H1 (cell line): Measurements from ENCODE around the gene CALHM3. TPM values are rescaled to one million over a fixed set of nuclear protein-coding genes. Genes with fewer than 3 reads are reported as not detected.
A peak's percentile ranks its signal among the peaks of the same experiment; 100 is the strongest.

ENCODE experiments used
- CTCF ChIA-PET: fragments of 300-600 bp; sonication (Branson Sonifier 250); formaldehyde crosslinking; loops from one replicate; lab custom pipeline; 2021; ENCODE audit not compliant: partially characterized antibody; lab: Charles Lee
- POLR2A ChIA-PET: fragments of 300-600 bp; sonication (Branson Sonifier 250); formaldehyde crosslinking; loops from one replicate; lab custom pipeline; 2021; ENCODE audit warnings: inconsistent platforms; ENCODE audit not compliant: partially characterized antibody; lab: Charles Lee
- DNase-seq, 2 experiments: peaks; one replicate each; pipeline versions ENCODE4 v3.0.0 to v3.0.0-alpha.2; 2010 to 2022; ENCODE audit warnings: low spot score in 2 of 2, low read depth in 1 of 2, mixed read lengths in 1 of 2
- FAIRE-seq: peaks from 2 replicates; lab custom pipeline; 2011; peaks lifted over from hg19 to GRCh38; lab: Jason Lieb, UNC
- H2AFZ ChIP-seq: 2 replicates; pipeline ENCODE4 v1.8.1; 2012; ENCODE audit warnings: low read length, inconsistent platforms
- H2AK5ac ChIP-seq: 2 replicates; pipeline ENCODE4 v1.6.1; 2013; ENCODE audit warnings: low read depth, low read length
- H2BK120ac ChIP-seq: replicated peaks from 2 replicates; pipeline ENCODE3; 2013; ENCODE audit warnings: low read depth, low read length, inconsistent platforms
- H2BK12ac ChIP-seq: 2 replicates; pipeline ENCODE4 v1.6.1; 2013; ENCODE audit warnings: low read depth, low read length
- H2BK15ac ChIP-seq: 2 replicates; pipeline ENCODE4 v1.6.1; 2013; ENCODE audit warnings: low read length
- H2BK20ac ChIP-seq: 2 replicates; pipeline ENCODE4 v1.6.1; 2013; ENCODE audit warnings: low read length
- H2BK5ac ChIP-seq: 2 replicates; pipeline ENCODE4 v1.6.1; 2013; ENCODE audit warnings: low read depth, low read length
- H3K14ac ChIP-seq: 2 replicates; pipeline ENCODE4 v1.6.1; 2013; ENCODE audit warnings: inconsistent platforms; ENCODE audit not compliant: insufficient read length
- H3K18ac ChIP-seq: 2 replicates; pipeline ENCODE4 v1.6.1; 2013; ENCODE audit warnings: low read length; ENCODE audit errors: extremely low read depth
- H3K23ac ChIP-seq: 2 replicates; pipeline ENCODE4 v1.6.1; 2013; ENCODE audit warnings: inconsistent platforms; ENCODE audit not compliant: insufficient read length
- H3K23me2 ChIP-seq: 2 replicates; pipeline ENCODE4 v1.6.1; 2013; ENCODE audit warnings: low read depth, low read length
- H3K27ac ChIP-seq: 2 replicates; pipeline ENCODE4 v1.6.1; 2011; ENCODE audit warnings: low read depth, low read length, inconsistent platforms
- H3K27me3 ChIP-seq, 4 experiments: replicated peaks in 1 of 4; 1 replicate in 1 of 4; 2 replicates in 3 of 4; pipeline versions ENCODE4 v1.6.1 to v1.8.1; 2011 to 2013; ENCODE audit warnings: low read length in 3 of 4, mild to moderate bottlenecking in 3 of 4, inconsistent platforms in 2 of 4, mixed read lengths in 2 of 4, moderate library complexity in 1 of 4; ENCODE audit not compliant: control insufficient read depth in 3 of 4, insufficient read depth in 3 of 4; ENCODE audit errors: extremely low read depth in 1 of 4
- H3K36me3 ChIP-seq, 4 experiments: 2 replicates each; pipeline versions ENCODE4 v1.6.1 to v1.8.1; 2011 to 2013; ENCODE audit warnings: mild to moderate bottlenecking in 4 of 4, low read length in 3 of 4, moderate library complexity in 2 of 4, control low read depth in 1 of 4, inconsistent platforms in 1 of 4; ENCODE audit not compliant: insufficient read depth in 4 of 4, control insufficient read depth in 2 of 4
- H3K4ac ChIP-seq: replicated peaks from 2 replicates; pipeline ENCODE3; 2013; ENCODE audit warnings: low read length, low read depth, mixed read lengths, inconsistent platforms; ENCODE audit not compliant: insufficient read length
- H3K4me1 ChIP-seq, 4 experiments: replicated peaks in 1 of 4; 1 replicate in 1 of 4; 2 replicates in 3 of 4; pipeline versions ENCODE4 v1.6.1 to v1.8.1; 2011 to 2013; ENCODE audit warnings: low read length in 3 of 4, inconsistent platforms in 2 of 4, mixed read lengths in 1 of 4; ENCODE audit not compliant: insufficient read depth in 4 of 4, control insufficient read depth in 3 of 4
- H3K4me2 ChIP-seq, 2 experiments: 2 replicates each; pipeline versions ENCODE4 v1.6.1 to v1.8.1; 2011 to 2013; ENCODE audit warnings: low read depth in 2 of 2, low read length in 2 of 2, control low read depth in 1 of 2, inconsistent platforms in 1 of 2, mild to moderate bottlenecking in 1 of 2; ENCODE audit not compliant: insufficient read depth in 1 of 2
- H3K4me3 ChIP-seq, 4 experiments: fragments of 200-600, 300-600 bp in 1 of 4; sonication (generic), shearing (Covaris generic), sonication (Bioruptor Twin) in 1 of 4; 2 replicates each; pipeline versions ENCODE4 v1.5.1 to v1.8.1; 2011 to 2016; ENCODE audit warnings: low read length in 4 of 4, low read depth in 3 of 4, control low read depth in 2 of 4, inconsistent platforms in 2 of 4, mild to moderate bottlenecking in 2 of 4, mixed read lengths in 1 of 4, moderate library complexity in 1 of 4; ENCODE audit not compliant: insufficient read depth in 2 of 4; ENCODE audit errors: extremely low read depth in 1 of 4
- H3K56ac ChIP-seq: replicated peaks from 2 replicates; pipeline ENCODE3; 2013; ENCODE audit warnings: low read depth, mild to moderate bottlenecking, mixed read lengths, low read length, inconsistent platforms; ENCODE audit not compliant: insufficient read length
- H3K79me1 ChIP-seq: 2 replicates; pipeline ENCODE4 v1.6.1; 2013; ENCODE audit warnings: low read depth, low read length, control low read depth
- H3K79me2 ChIP-seq, 2 experiments: 2 replicates each; pipeline versions ENCODE4 v1.6.1 to v1.8.1; 2012 to 2013; ENCODE audit warnings: low read length in 2 of 2, mild to moderate bottlenecking in 2 of 2, inconsistent platforms in 1 of 2; ENCODE audit not compliant: insufficient read depth in 2 of 2, control insufficient read depth in 1 of 2
- H3K9ac ChIP-seq, 4 experiments: replicated peaks in 1 of 4; 1 replicate in 1 of 4; 2 replicates in 3 of 4; pipeline versions ENCODE4 v1.6.1 to v1.8.1; 2011 to 2013; ENCODE audit warnings: low read depth in 3 of 4, low read length in 3 of 4, control low read depth in 2 of 4, mild to moderate bottlenecking in 2 of 4, moderate library complexity in 2 of 4, inconsistent platforms in 1 of 4; ENCODE audit errors: extremely low read depth in 1 of 4
- H3K9me3 ChIP-seq, 2 experiments: 2 replicates each; pipeline versions ENCODE4 v1.6.1 to v1.8.1; 2012 to 2013; ENCODE audit warnings: mild to moderate bottlenecking in 2 of 2, moderate library complexity in 2 of 2, control low read depth in 1 of 2, inconsistent platforms in 1 of 2, low read depth in 1 of 2, low read length in 1 of 2, mixed read lengths in 1 of 2; ENCODE audit not compliant: insufficient read depth in 2 of 2
- H4K20me1 ChIP-seq, 2 experiments: replicated peaks in 1 of 2; 2 replicates each; pipeline versions ENCODE3 to v1.8.1; 2011 to 2013; ENCODE audit warnings: inconsistent platforms in 2 of 2, low read length in 2 of 2, mild to moderate bottlenecking in 1 of 2; ENCODE audit not compliant: insufficient read depth in 2 of 2, control insufficient read depth in 1 of 2
- H4K5ac ChIP-seq: 2 replicates; pipeline ENCODE4 v1.6.1; 2013; ENCODE audit warnings: low read length, low read depth, mixed read lengths, inconsistent platforms; ENCODE audit not compliant: insufficient read length
- H4K8ac ChIP-seq: 2 replicates; pipeline ENCODE4 v1.8.0; 2013; ENCODE audit warnings: mild to moderate bottlenecking, moderate library complexity, low read length, inconsistent platforms; ENCODE audit not compliant: insufficient read depth; ENCODE audit errors: extremely low read depth
- H4K91ac ChIP-seq: replicated peaks from 2 replicates; pipeline ENCODE3; 2013; ENCODE audit warnings: low read length, mixed read lengths, inconsistent platforms; ENCODE audit not compliant: insufficient read length
- CBX5 ChIP-seq: fragments of 300-800, 300-1000 bp; sonication (generic); IDR thresholded peaks from 2 replicates; pipeline ENCODE4 v1.7.1; 2016; ENCODE audit warnings: antibody characterized with exemption, low read length, low read depth
- CREB1 ChIP-seq: IDR thresholded peaks from 2 replicates; pipeline ENCODE4 v1.6.1; 2012; ENCODE audit warnings: inconsistent platforms
- EZH2 ChIP-seq: fragments of 200-600 bp; sonication (generic); IDR thresholded peaks from 2 replicates; pipeline ENCODE4 v1.7.1; 2012; ENCODE audit warnings: low read depth, mild to moderate bottlenecking, moderate library complexity, low read length, inconsistent platforms; ENCODE audit not compliant: severe bottlenecking
- GABPA ChIP-seq: IDR thresholded peaks from 2 replicates; pipeline ENCODE4 v1.6.1; 2011; ENCODE audit warnings: mild to moderate bottlenecking, low read length, moderate library complexity, borderline replicate concordance; ENCODE audit not compliant: insufficient read depth
- GTF2F1 ChIP-seq: IDR thresholded peaks from 2 replicates; pipeline ENCODE4 v1.6.1; 2012; ENCODE audit warnings: low read depth, low read length, improper control_type of control experiment, borderline replicate concordance
- JUN ChIP-seq: IDR thresholded peaks from 2 replicates; pipeline ENCODE4 v1.6.1; 2011; ENCODE audit warnings: low read depth, mild to moderate bottlenecking, improper control_type of control experiment, low read length
- NANOG ChIP-seq: IDR thresholded peaks from 2 replicates; pipeline ENCODE4 v1.6.1; 2011; ENCODE audit warnings: low read length, low read depth, mild to moderate bottlenecking, inconsistent platforms; ENCODE audit not compliant: insufficient read depth, poor library complexity, severe bottlenecking
- PHF8 ChIP-seq: fragments of 200-600 bp; sonication (generic); conservative IDR thresholded peaks from 2 replicates; pipeline ENCODE4 v1.7.1; 2012; ENCODE audit warnings: low read depth, mild to moderate bottlenecking, inconsistent platforms, low read length, moderate library complexity
- SP1 ChIP-seq: IDR thresholded peaks from 2 replicates; pipeline ENCODE4 v1.6.1; 2011; ENCODE audit warnings: low read depth, low read length
- SP2 ChIP-seq: IDR thresholded peaks from 2 replicates; pipeline ENCODE4 v1.6.1; 2012; ENCODE audit warnings: mild to moderate bottlenecking, low read length, inconsistent platforms
- SP4 ChIP-seq: IDR thresholded peaks from 2 replicates; pipeline ENCODE4 v1.6.1; 2012; ENCODE audit warnings: low read length, inconsistent platforms
- TAF1 ChIP-seq: IDR thresholded peaks from 2 replicates; pipeline ENCODE4 v1.6.1; 2011; ENCODE audit warnings: mild to moderate bottlenecking, low read depth, low read length
- TAF7 ChIP-seq: optimal IDR thresholded peaks from 2 replicates; pipeline ENCODE3; 2011; ENCODE audit warnings: low read depth, mild to moderate bottlenecking, inconsistent platforms, low read length, moderate library complexity, borderline replicate concordance
- WGBS, 2 experiments: shearing (Covaris generic) in 1 of 2; methylation state at CpG; one replicate each; pipeline versions ENCODE4 v1.1.6 to v1.1.7; 2013 to 2015; ENCODE audit warnings: low lambda C conversion rate in 2 of 2, mixed read lengths in 2 of 2, inconsistent platforms in 1 of 2, low coverage in 1 of 2, missing lambda C conversion rate in 1 of 2; ENCODE audit not compliant: insufficient replicate concordance in 2 of 2, insufficient coverage in 1 of 2, insufficient read length in 1 of 2; ENCODE audit errors: extremely low coverage in 1 of 2, missing lambda C conversion rate in 1 of 2; 5-methylcytosine and 5-hydroxymethylcytosine counted together
- polyA plus RNA-seq, 7 experiments: library from polyadenylated mRNA; depleted of rRNA in 3 of 7; stranded (reverse) in 5 of 7; unstranded in 2 of 7; fragments of >200 nt in 5 of 7; fragments of 200-250 nt in 2 of 7; gene quantifications; 1 replicate in 5 of 7; 2 replicates in 1 of 7; 4 replicates in 1 of 7; pipeline versions ENCODE4 v1.2.1 to v1.2.3, GENCODE V29; 2011 to 2013; ENCODE audit warnings: missing spikeins in 2 of 7, mixed read lengths in 2 of 7
- total RNA-seq: library from RNA; stranded (reverse); fragmentation: NEBNext Ultra II Directional; extraction: Animal tissue kit (Norgen Biotek cat#: 25700); gene quantifications from 2 replicates; pipeline ENCODE4 v1.2.1, GENCODE V29; 2021

The CALHM3 gene
- total and polyA plus RNA-seq, 2 of the 8 experiments (the other 6 are each of a cell fraction or from before 2014, with no cell fraction given) = 0.17 to 0.60 TPM

DNA sequence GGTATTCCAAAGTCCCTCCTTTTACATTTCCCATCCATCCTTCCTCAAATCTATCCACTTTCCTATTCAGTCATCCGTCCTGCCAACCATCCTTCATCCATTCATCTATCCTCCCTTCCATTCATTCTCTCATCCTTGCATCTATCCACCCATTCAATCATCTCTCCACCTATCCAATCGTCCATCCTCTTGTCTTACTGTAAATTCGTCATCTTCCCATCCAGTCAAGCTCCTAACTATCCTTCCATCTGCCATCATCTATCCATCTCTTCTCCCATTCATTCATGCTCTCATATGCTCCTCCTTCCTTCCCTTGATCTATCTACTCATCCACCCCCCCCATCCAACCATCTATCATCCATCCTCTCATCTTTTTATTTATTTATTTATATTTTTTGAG, 5.0 kb downstream of the CALHM3 start:
- Histone ChIP-seq H3K36me3 (no peaks in the 10 kb centered on the region), H3K27me3 (no peaks in the 10 kb centered on the region; a peak in 2 of 7 replicates), H3K4me3 (no peak overlapping the region), H2BK12ac (no peak overlapping the region), H2BK120ac (no peak overlapping the region), H3K4me2 (no peak overlapping the region), H4K8ac (no peak overlapping the region), H3K9ac (no peak overlapping the region), H3K56ac (peak overlapping the region; percentile 62), H3K9me3 (no peaks in the 10 kb centered on the region), H4K5ac (no peak overlapping the region), H3K27ac (no peak overlapping the region), H3K4ac (no peak overlapping the region), H2BK15ac (no peak overlapping the region), H3K79me2 (no peaks in the 10 kb centered on the region), H3K23me2 (peaks cover 4% of the 10 kb centered on the region; the same call in 1 of the 2 replicates), H3K4me1 (peaks cover 0 to 16% (median 11%) of the 10 kb centered on the region in 4 experiments; a peak in 6 of 7 replicates), H3K14ac (no peak overlapping the region), H3K18ac (no peak overlapping the region), H4K91ac (no peak overlapping the region), H4K20me1 (no peaks in the 10 kb centered on the region), H3K23ac (no peak overlapping the region), H2BK5ac (no peak overlapping the region), H2BK20ac (no peak overlapping the region), H2AK5ac (no peak overlapping the region), H2AFZ (no peak overlapping the region), H3K79me1 (no peaks in the 10 kb centered on the region)
- ChIA-PET CTCF (interaction anchor here (2.5 to 9.0 kb wide), 7 partner anchors 12 to 90 kb away, joined by 6 to 71 read pairs (median 30); partner anchors contain the start of genes CALHM1 and NEURL1), POLR2A (interaction anchor here (0.6 to 1.8 kb wide), 2 partner anchors 22 to 62 kb away, joined by 4 read pairs; partner anchors contain the start of gene CALHM2)
- DNase-seq = no peak
- no peak for FAIRE-seq
- 76 to 100% methylated on average over 3 of the region's 3 CpGs for WGBS, 2 experiments
- no peak for TF ChIP-seq GABPA
- TF ChIP-seq TAF1 = no peak
- no peak for TF ChIP-seq SP1
- no peak for TF ChIP-seq CBX5
- no peak for TF ChIP-seq SP2
- no peak for TF ChIP-seq CREB1
- TF ChIP-seq TAF7 = no peak
- no peak for TF ChIP-seq PHF8
- no peak for TF ChIP-seq NANOG
- no peak for TF ChIP-seq JUN
- no peak for TF ChIP-seq GTF2F1
- no peak for TF ChIP-seq SP4
- no peak for TF ChIP-seq EZH2
